Sigmoid colon (tissue), 7 donors: ENCODE results near the gene ARID5B. TPM values are rescaled to one million over a fixed set of nuclear protein-coding genes. Genes with fewer than 3 reads are reported as not detected.

Experiments used
- DNase-seq: peaks from one replicate; pipeline ENCODE4 v3.0.0-alpha.2; 2019
- H3K27ac ChIP-seq, 4 donors: fragments of 200-600 bp; sonication (generic); one replicate each; pipeline ENCODE4 v1.5.1; 2016 to 2019; ENCODE audit warnings: mild to moderate bottlenecking in 1 of 4
- H3K27me3 ChIP-seq, 3 donors: fragments of 200-600 bp; sonication (generic); one replicate each; pipeline ENCODE4 v1.5.1; 2019; ENCODE audit warnings: mild to moderate bottlenecking in 1 of 3
- H3K36me3 ChIP-seq, 4 donors: fragments of 200-600 bp; sonication (generic); one replicate each; pipeline ENCODE4 v1.5.1; 2016 to 2019
- H3K4me1 ChIP-seq, 4 donors: fragments of 200-600 bp; sonication (generic); one replicate each; pipeline ENCODE4 v1.5.1; 2017 to 2019
- H3K4me3 ChIP-seq, 4 donors: fragments of 200-600 bp; sonication (generic); one replicate each; pipeline ENCODE4 v1.5.1; 2017 to 2019; ENCODE audit warnings: mild to moderate bottlenecking in 2 of 4, moderate library complexity in 1 of 4
- H3K9me3 ChIP-seq, 4 donors: fragments of 200-600 bp in 3 of 4; sonication (generic) in 3 of 4; one replicate each; pipeline versions ENCODE4 v1.5.1 to v1.6.1; 2013 to 2019
- EP300 ChIP-seq, 4 donors: sonication (generic); formaldehyde crosslinking; IDR thresholded peaks; one replicate each; pipeline ENCODE4 v1.6.1; 2017; ENCODE audit warnings: antibody characterized with exemption in 4 of 4
- POLR2A ChIP-seq, 2 donors: fragments of 450-650 bp; IDR thresholded peaks; one replicate each; pipeline ENCODE4 v1.6.1; 2016; ENCODE audit warnings: antibody characterized with exemption in 2 of 2, mild to moderate bottlenecking in 2 of 2, moderate library complexity in 2 of 2
- POLR2AphosphoS5 ChIP-seq, 4 donors: sonication (generic); formaldehyde crosslinking; IDR thresholded peaks; one replicate each; pipeline ENCODE4 v1.6.1; 2017; ENCODE audit warnings: antibody characterized with exemption in 4 of 4
- WGBS, 2 donors: extraction: QIAGEN DNeasy Blood & Tissue Kit; methylation state at CpG; one replicate each; pipeline ENCODE4 v1.1.7; 2013; 5-methylcytosine and 5-hydroxymethylcytosine counted together
- intact Hi-C: fragments of 100-400 bp; cut with DNase I; formaldehyde crosslinking; loops from one replicate; pipeline ENCODE4 v1.15.1; 2023
- polyA plus RNA-seq, 3 donors: library from polyadenylated mRNA; stranded (reverse); fragments of 200-250 nt; gene quantifications; one replicate each; pipeline ENCODE4 v1.2.3, GENCODE V29; 2013
- total RNA-seq, 4 donors: library from RNA; depleted of rRNA; stranded (reverse); fragments of >200 nt; gene quantifications; one replicate each; pipeline ENCODE4 v1.1.0, GENCODE V29; 2016
- TF ChIP-seq, protein P1 (sequence below), 4 experiments: fragments of 450-650 bp in 3 of 4; fragments of 200-600 bp in 1 of 4; IDR thresholded peaks; one replicate each; pipeline ENCODE4 v1.5.1; 2016 to 2019; ENCODE audit warnings: antibody characterized with exemption in 4 of 4, mild to moderate bottlenecking in 3 of 4, moderate library complexity in 2 of 4
- donor health status: healthy with polysubstance abuse.
- donor health status: Bipolar disorder and iron deficiency.
- donor health status: healthy.

ARID5B gene
- total and polyA plus RNA-seq, 7 donors: 2.3 to 109 (median 29.6) TPM

DNA sequence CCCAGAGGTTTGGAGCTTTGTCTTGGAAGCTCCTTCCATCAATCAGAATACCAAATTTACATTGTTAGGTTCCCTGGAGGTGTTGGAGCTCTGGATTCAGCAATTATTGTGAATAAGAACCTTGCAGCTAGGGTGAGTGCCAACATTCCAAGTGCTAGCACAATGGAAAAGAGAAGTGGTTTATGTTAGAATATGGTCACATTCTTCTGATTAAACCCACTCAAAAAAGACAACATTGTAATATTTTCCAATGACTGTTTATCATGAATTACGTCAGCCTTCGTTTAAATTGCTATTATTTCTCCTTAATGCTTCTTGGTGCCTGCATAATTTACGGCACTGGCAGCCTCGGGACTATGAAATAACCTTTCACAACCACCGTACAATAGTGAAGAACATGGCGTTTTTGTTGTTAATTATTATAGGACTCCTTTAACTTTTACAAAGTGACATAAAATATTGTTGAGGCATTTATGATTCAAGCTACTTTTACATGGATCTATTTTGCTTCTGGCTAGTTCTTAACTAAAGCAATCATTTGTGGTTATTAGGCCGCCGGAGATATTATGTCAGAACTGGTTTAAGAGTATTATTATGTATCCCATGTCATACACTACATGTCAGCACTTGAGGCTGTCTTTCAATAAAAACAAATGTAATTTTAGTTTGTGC, 117.7 kb downstream of the ARID5B start:
- Histone ChIP-seq H3K4me3 (no peak overlapping the region), H3K36me3 (no peaks in the 10 kb centered on the region), H3K27me3 (no peaks in the 10 kb centered on the region), H3K27ac (peak overlapping the region; percentile 64 to 83 (median 72)), H3K9me3 (no peaks in the 10 kb centered on the region), H3K4me1 (peaks cover 0 to 71% (median 59%) of the 10 kb centered on the region in 4 donors)
- DNase-seq: no peak
- TF ChIP-seq POLR2A (IDR thresholded peaks at IDR 0.05): no peak
- peak in 2 of 4 donors; percentile 22 to 31 for TF ChIP-seq EP300 (IDR thresholded peaks at IDR 0.05)
- TF ChIP-seq POLR2AphosphoS5 (IDR thresholded peaks at IDR 0.05): peak in 3 of 4 donors; percentile 3 to 37 (median 27)
- TF ChIP-seq, protein P1, sequence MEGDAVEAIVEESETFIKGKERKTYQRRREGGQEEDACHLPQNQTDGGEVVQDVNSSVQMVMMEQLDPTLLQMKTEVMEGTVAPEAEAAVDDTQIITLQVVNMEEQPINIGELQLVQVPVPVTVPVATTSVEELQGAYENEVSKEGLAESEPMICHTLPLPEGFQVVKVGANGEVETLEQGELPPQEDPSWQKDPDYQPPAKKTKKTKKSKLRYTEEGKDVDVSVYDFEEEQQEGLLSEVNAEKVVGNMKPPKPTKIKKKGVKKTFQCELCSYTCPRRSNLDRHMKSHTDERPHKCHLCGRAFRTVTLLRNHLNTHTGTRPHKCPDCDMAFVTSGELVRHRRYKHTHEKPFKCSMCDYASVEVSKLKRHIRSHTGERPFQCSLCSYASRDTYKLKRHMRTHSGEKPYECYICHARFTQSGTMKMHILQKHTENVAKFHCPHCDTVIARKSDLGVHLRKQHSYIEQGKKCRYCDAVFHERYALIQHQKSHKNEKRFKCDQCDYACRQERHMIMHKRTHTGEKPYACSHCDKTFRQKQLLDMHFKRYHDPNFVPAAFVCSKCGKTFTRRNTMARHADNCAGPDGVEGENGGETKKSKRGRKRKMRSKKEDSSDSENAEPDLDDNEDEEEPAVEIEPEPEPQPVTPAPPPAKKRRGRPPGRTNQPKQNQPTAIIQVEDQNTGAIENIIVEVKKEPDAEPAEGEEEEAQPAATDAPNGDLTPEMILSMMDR (IDR thresholded peaks at IDR 0.05): no peak
- intact Hi-C loops: loop anchor here (5.0 kb wide), 1 partner anchor 117 kb away; the partner anchor contains the start of gene ARID5B
- 70% methylated on average over 8 of the region's 8 CpGs for WGBS, 2 donors

DNA sequence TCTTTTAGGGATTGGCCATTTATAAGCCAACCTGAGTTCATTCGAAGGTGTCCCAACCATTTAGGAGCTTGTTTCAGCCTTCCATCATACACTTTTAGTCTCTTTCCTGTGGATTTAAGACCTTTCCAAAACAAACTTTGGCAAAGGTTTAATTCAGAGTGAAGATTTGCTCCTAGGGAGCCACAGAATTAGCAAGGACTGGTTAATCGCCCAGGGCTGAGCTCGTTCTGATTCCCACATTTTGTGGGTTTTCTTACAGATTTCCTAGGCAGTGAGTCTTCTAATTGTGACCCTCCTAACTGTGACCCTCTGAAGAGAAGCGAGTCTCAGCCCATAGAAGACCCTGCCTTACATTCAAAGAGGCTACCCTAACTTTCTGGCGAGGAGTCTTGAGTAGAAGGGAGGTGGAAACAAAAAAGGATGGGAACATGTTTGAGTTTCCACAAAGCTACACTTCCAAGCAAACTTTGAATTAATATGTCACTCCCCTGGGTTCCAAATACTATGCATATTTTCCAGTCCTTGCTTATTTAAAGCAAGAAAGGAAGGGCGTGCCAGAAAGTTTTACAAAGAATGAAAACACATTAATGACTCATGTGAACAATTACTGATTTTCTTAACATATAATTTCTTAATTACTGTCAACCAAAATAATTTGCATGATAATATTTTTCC, 118.3 kb downstream of the ARID5B start:
- peak overlapping the region; percentile 64 to 83 (median 72) for H3K27ac ChIP-seq
- intact Hi-C loops: loop anchor here (5.0 kb wide), 1 partner anchor 118 kb away; the partner anchor contains the start of gene ARID5B
- no peak for DNase-seq

DNA sequence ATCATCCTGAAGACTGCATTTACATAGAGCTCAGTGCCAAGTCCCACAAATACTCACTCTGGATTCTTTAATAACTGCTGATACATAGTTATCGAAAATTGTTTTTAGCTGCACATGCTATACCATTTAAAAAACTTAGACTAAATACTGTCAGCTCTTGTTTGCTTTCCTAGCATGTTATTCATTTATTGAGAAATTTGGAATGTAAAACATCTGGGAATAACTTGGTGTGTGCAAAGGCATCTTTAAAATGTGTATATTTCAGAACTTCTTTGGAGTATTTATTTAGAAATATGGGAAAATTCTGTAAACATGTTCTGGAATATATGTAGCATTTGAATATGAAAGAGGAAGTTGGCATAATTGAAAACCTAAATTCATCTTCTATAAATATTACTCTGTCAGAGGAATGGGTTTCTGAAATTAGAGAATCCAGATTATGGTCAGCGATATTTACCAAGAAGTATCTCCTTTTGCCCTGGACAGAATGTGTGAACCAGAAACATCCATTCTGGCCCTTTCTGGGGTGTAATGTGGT, 119.7 kb downstream of the ARID5B start:
- intact Hi-C loops: no loop called here
- H3K36me3 ChIP-seq: no peaks in the 10 kb centered on the region
- H3K9me3 ChIP-seq: no peaks in the 10 kb centered on the region
- TF ChIP-seq, protein P1 (IDR thresholded peaks at IDR 0.05): no peak
- TF ChIP-seq EP300 (IDR thresholded peaks at IDR 0.05) (no peak), POLR2A (IDR thresholded peaks at IDR 0.05) (no peak), POLR2AphosphoS5 (IDR thresholded peaks at IDR 0.05) (no peak)
- WGBS, 2 donors: 75 to 92% methylated on average over 2 of the region's 2 CpGs
- H3K4me3 ChIP-seq: no peak overlapping the region
- H3K27ac ChIP-seq: peak overlapping the region in 2 of 4 donors; percentile 70 to 83
- no peaks in the 10 kb centered on the region for H3K27me3 ChIP-seq
- peaks cover 0 to 65% (median 59%) of the 10 kb centered on the region in 4 donors for H3K4me1 ChIP-seq
- no peak for DNase-seq

More for the DNA sequence above, 118.3 kb downstream of the ARID5B start:
- Histone ChIP-seq H3K9me3 (no peaks in the 10 kb centered on the region), H3K4me3 (no peak overlapping the region), H3K4me1 (peaks cover 0 to 71% (median 59%) of the 10 kb centered on the region in 4 donors), H3K27me3 (no peaks in the 10 kb centered on the region), H3K36me3 (no peaks in the 10 kb centered on the region)
- WGBS, 2 donors: 84 to 88% methylated on average over 6 of the region's 6 CpGs
- no peak for TF ChIP-seq EP300 (IDR thresholded peaks at IDR 0.05)
- TF ChIP-seq, protein P1 (IDR thresholded peaks at IDR 0.05): no peak
- no peak for TF ChIP-seq POLR2AphosphoS5 (IDR thresholded peaks at IDR 0.05)

DNA sequence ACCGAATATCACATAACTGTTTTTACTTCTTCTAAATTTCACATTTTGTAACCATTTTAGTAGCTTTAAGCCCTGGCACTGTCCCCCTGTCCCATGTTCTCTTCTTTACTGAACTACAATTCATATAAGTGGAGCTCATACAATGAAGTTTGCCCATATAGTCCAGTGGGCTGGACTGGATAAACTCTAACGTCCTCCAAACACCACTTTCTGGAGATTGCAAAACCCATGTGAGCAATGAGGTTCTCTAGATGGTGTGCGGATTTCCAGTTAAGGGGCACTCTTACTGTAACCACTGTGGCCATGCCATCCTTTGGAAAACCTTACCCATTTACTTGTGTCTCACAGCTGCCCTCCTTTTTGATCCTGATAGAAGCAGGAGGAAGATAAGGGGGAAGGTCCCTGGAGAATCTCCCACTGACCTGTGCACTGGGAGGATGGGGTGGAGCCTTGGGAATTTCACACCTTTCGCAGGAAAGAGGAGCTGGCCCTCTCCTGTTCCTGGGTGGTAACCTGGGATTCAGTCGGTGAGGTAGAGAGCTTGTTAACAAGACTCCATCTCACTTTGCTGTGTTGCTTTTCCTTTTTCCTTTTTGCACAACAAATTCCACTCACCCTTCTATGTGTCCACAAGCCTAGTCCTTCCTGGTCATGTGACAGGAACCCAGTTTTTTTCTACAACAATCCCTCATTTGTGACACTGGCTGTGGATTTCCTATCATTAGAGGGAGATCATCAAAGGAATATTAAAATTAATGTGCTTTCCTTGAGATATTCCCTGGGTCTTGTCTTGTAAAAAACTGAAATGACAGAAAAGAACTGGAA, 120.7 kb downstream of the ARID5B start:
- intact Hi-C loops: no loop called here
- TF ChIP-seq EP300 (IDR thresholded peaks at IDR 0.05): no peak
- TF ChIP-seq POLR2AphosphoS5 (IDR thresholded peaks at IDR 0.05): no peak
- TF ChIP-seq, protein P1 (IDR thresholded peaks at IDR 0.05): no peak
- no peak for TF ChIP-seq POLR2A (IDR thresholded peaks at IDR 0.05)
- Histone ChIP-seq H3K27ac (peak overlapping the region in 1 of 4 donors; percentile 70), H3K27me3 (no peaks in the 10 kb centered on the region), H3K9me3 (no peaks in the 10 kb centered on the region), H3K36me3 (no peaks in the 10 kb centered on the region), H3K4me3 (no peak overlapping the region), H3K4me1 (peaks cover 0 to 56% (median 50%) of the 10 kb centered on the region in 4 donors)
- no peak for DNase-seq
- WGBS, 2 donors: 86 to 88% methylated on average over 5 of the region's 5 CpGs
